Ovary (tissue), 9 donors: ENCODE data around the gene CIZ1. TPM values are rescaled to one million over a fixed set of nuclear protein-coding genes. Genes with fewer than 3 reads are reported as not detected.

Experiments
- DNase-seq, 5 donors: peaks; one replicate each; pipeline ENCODE4 v3.0.0-alpha.2; 2019 to 2020
- H3K27ac ChIP-seq, 2 donors: fragments of 200-600 bp; one replicate each; pipeline versions ENCODE4 v1.5.1 to v1.8.0; 2019 to 2022
- H3K27me3 ChIP-seq: fragments of 200-600 bp; one replicate; pipeline ENCODE4 v1.8.0; 2022
- H3K36me3 ChIP-seq: fragments of 200-600 bp; sonication (generic); one replicate; pipeline ENCODE4 v1.5.1; 2019
- H3K4me1 ChIP-seq: one replicate; pipeline ENCODE4 v1.8.1; 2013; ENCODE audit warnings: mild to moderate bottlenecking, moderate library complexity; ENCODE audit not compliant: insufficient read depth
- H3K4me3 ChIP-seq: fragments of 200-600 bp; sonication (generic); one replicate; pipeline ENCODE4 v1.5.1; 2017
- H3K9me3 ChIP-seq, 2 donors: fragments of 200-600 bp in 1 of 2; sonication (generic) in 1 of 2; one replicate each; pipeline versions ENCODE4 v1.5.1 to v1.8.1; 2013 to 2019; ENCODE audit warnings: mild to moderate bottlenecking in 1 of 2, moderate library complexity in 1 of 2
- CTCF ChIP-seq, 3 donors: fragments of 450-650 bp in 2 of 3; fragments of 200-600 bp in 1 of 3; IDR thresholded peaks; one replicate each; pipeline versions ENCODE4 v1.5.1 to v1.8.0; 2016 to 2022; ENCODE audit warnings: antibody characterized with exemption in 3 of 3, mild to moderate bottlenecking in 1 of 3
- EP300 ChIP-seq: sonication (generic); formaldehyde crosslinking; IDR thresholded peaks from one replicate; pipeline ENCODE4 v1.6.1; 2017; ENCODE audit warnings: antibody characterized with exemption
- POLR2A ChIP-seq: fragments of 450-650 bp; IDR thresholded peaks from one replicate; pipeline ENCODE4 v1.6.1; 2017; ENCODE audit warnings: antibody characterized with exemption, mild to moderate bottlenecking, moderate library complexity
- WGBS, 3 donors: extraction: QIAGEN DNeasy Blood & Tissue Kit in 1 of 3; methylation state at CpG; one replicate each; pipeline versions ENCODE4 v1.1.5 to v1.1.7; 2013 to 2017; 5-methylcytosine and 5-hydroxymethylcytosine counted together
- intact Hi-C, 4 donors: fragments of 100-400 bp; cut with DNase I; formaldehyde crosslinking; loops; one replicate each; pipeline versions ENCODE4 v1.11.0 to v1.15.1; 2022 to 2023
- polyA plus RNA-seq, 2 donors: library from polyadenylated mRNA; stranded (reverse); fragments of 200-250 nt in 1 of 2; fragments of 350-450 nt in 1 of 2; fragmentation: Illumina TruSeq in 1 of 2; extraction: RNeasy Lipid Tissue Mini Kit (QIAGEN cat#74804) in 1 of 2; gene quantifications; one replicate each; pipeline ENCODE4 v1.2.3, GENCODE V29; 2013 to 2014
- total RNA-seq, 7 donors: library from RNA; depleted of rRNA in 2 of 7; stranded (reverse); fragments of >200 nt in 2 of 7; fragmentation: NEBNext Ultra II Directional in 3 of 7; extraction: Animal tissue kit (Norgen Biotek cat#: 25700) in 3 of 7; gene quantifications; one replicate each; pipeline versions ENCODE4 v1.1.0 to v1.2.4, GENCODE V29; 2016 to 2023
- donor health status: DM: no; HTN: no; CAD: no; lungs with moderate emphysema.
- donor health status: DM: no; HTN: no; CAD: no.
- donor health status: Bipolar disorder and iron deficiency.
- donor health status: DM: yes; HTN: yes; CAD: no.
- donor health status: DM: no; HTN: no; CAD: no.
- donor health status: DM: yes; HTN: yes; CAD: no.

CIZ1 gene
- total and polyA plus RNA-seq, 9 donors: 53.1 to 185 (median 138) TPM

- no peak for TF ChIP-seq POLR2A
These were observed 46.9 kb downstream of the CIZ1 start for GRCh38 chr9:128144239-128145181.

GRCh38 chr9:128143525-128144238 is 47.7 kb downstream of the CIZ1 start:
- Histone ChIP-seq H3K9me3 (no peaks in the 10 kb centered on the region), H3K27me3 (no peaks in the 10 kb centered on the region), H3K4me3 (no peak overlapping the region), H3K27ac (no peak overlapping the region), H3K36me3 (no peaks in the 10 kb centered on the region), H3K4me1 (no peaks in the 10 kb centered on the region)
- 78 to 82% (median 80%) methylated on average over 8 of the region's 8 CpGs for WGBS, 3 donors
- TF ChIP-seq EP300: no peak
- no peak for TF ChIP-seq POLR2A
- no peak for TF ChIP-seq CTCF (IDR thresholded peaks at IDR 0.05)
- intact Hi-C loops: no loop called here
- DNase-seq: no peak

More at GRCh38 chr9:128144239-128145181, 46.9 kb downstream of the CIZ1 start:
- Histone ChIP-seq H3K36me3 (no peaks in the 10 kb centered on the region), H3K9me3 (no peaks in the 10 kb centered on the region), H3K4me3 (no peak overlapping the region), H3K27me3 (no peaks in the 10 kb centered on the region), H3K27ac (no peak overlapping the region), H3K4me1 (no peaks in the 10 kb centered on the region)
- intact Hi-C loops: no loop called here
- no peak for DNase-seq
- WGBS, 3 donors: 82 to 83% (median 83%) methylated on average over 20 to 22 of the region's 22 CpGs

GRCh38 chr9:128142596-128142995 is 48.8 kb downstream of the CIZ1 start:
- Histone ChIP-seq H3K9me3 (no peaks in the 10 kb centered on the region), H3K4me3 (no peak overlapping the region), H3K4me1 (no peaks in the 10 kb centered on the region), H3K36me3 (no peaks in the 10 kb centered on the region), H3K27me3 (no peaks in the 10 kb centered on the region), H3K27ac (no peak overlapping the region)
- intact Hi-C loops: no loop called here
- WGBS, 3 donors: 71 to 86% (median 84%) methylated on average over 2 of the region's 2 CpGs
- no peak for TF ChIP-seq EP300
- no peak for TF ChIP-seq POLR2A
- no peak for TF ChIP-seq CTCF (IDR thresholded peaks at IDR 0.05)
- no peak for DNase-seq

- TF ChIP-seq EP300: no peak
- TF ChIP-seq CTCF (IDR thresholded peaks at IDR 0.05): no peak
- no peak for TF ChIP-seq POLR2A
- 69 to 72% (median 69%) methylated on average over 4 of the region's 4 CpGs for WGBS, 3 donors
- peak in 1 of 5 donors; percentile 3 for DNase-seq
- Histone ChIP-seq H3K4me3 (no peak overlapping the region), H3K4me1 (no peaks in the 10 kb centered on the region), H3K36me3 (no peaks in the 10 kb centered on the region), H3K9me3 (no peaks in the 10 kb centered on the region), H3K27ac (no peak overlapping the region), H3K27me3 (no peaks in the 10 kb centered on the region)
- intact Hi-C loops: no loop called here
These were observed 49.3 kb downstream of the CIZ1 start for GRCh38 chr9:128142061-128142460.
